Erythroblast (primary cell): ENCODE measurements around the gene NFAT5.

Experiments
- GATA1 ChIP-seq: IDR thresholded peaks from 2 replicates; pipeline ENCODE4 v1.6.1; 2011; ENCODE audit warnings: low read depth, mild to moderate bottlenecking, control low read depth, low read length, moderate library complexity
- POLR2A ChIP-seq: IDR thresholded peaks from 2 replicates; pipeline ENCODE4 v1.6.1; 2011; ENCODE audit warnings: mild to moderate bottlenecking, low read length

- TF ChIP-seq POLR2A (no peak), GATA1 (no peak)
Observed at GRCh38 chr16:69741519-69741918, 175.8 kb downstream of the NFAT5 start.
